IPS-18a (cell line): Measurements from ENCODE around the gene MLXIPL.
A peak's percentile ranks its signal among the peaks of the same experiment; 100 is the strongest.
"Not testable (repeated sequence)": the region's sequence is repeated elsewhere in the genome, so short reads cannot be mapped to it uniquely, and the experiment has no call there.

Experiments
- H3K27ac ChIP-seq: one replicate; pipeline ENCODE4 v1.5.1; 2013; ENCODE audit warnings: low read length
- H3K27me3 ChIP-seq: one replicate; pipeline ENCODE4 v1.6.1; 2013; ENCODE audit warnings: mild to moderate bottlenecking, low read length; ENCODE audit not compliant: control insufficient read depth, insufficient read depth
- H3K36me3 ChIP-seq: one replicate; pipeline ENCODE4 v1.6.1; 2013; ENCODE audit warnings: low read depth, low read length; ENCODE audit not compliant: control insufficient read depth
- H3K4me1 ChIP-seq: one replicate; pipeline ENCODE4 v1.6.1; 2013; ENCODE audit warnings: low read depth, low read length; ENCODE audit not compliant: control insufficient read depth
- H3K4me3 ChIP-seq: one replicate; pipeline ENCODE4 v1.5.1; 2013; ENCODE audit warnings: low read length
- H3K9ac ChIP-seq: one replicate; pipeline ENCODE4 v1.6.1; 2013; ENCODE audit warnings: mild to moderate bottlenecking, low read length, moderate library complexity
- H3K9me3 ChIP-seq: one replicate; pipeline ENCODE4 v1.6.1; 2013; ENCODE audit warnings: low read depth, low read length; ENCODE audit not compliant: control insufficient read depth

Gene MLXIPL

DNA sequence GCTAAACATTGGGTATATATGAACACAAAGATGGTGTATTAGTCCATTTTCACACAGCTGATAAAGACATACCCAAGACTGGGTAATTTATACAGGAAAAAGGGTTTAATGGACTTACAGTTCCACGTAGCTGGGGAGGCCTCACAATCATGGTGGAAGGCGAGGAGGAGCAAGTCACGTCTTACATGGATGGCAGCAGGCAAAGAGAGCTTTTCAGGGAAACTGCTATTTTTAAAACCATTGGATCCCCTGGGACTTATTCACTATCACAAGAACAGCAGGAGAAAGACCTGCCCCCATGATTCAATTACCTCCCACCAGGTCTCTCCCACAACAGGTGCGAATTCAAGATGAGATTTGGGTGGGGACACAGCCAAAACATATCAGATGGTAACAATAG is 31.0 kb upstream of the MLXIPL start:
- H3K36me3 ChIP-seq, H3K9me3 ChIP-seq, H3K4me1 ChIP-seq, H3K4me3 ChIP-seq, H3K9ac ChIP-seq, H3K27me3 ChIP-seq, H3K27ac ChIP-seq: not testable (repeated sequence)

DNA sequence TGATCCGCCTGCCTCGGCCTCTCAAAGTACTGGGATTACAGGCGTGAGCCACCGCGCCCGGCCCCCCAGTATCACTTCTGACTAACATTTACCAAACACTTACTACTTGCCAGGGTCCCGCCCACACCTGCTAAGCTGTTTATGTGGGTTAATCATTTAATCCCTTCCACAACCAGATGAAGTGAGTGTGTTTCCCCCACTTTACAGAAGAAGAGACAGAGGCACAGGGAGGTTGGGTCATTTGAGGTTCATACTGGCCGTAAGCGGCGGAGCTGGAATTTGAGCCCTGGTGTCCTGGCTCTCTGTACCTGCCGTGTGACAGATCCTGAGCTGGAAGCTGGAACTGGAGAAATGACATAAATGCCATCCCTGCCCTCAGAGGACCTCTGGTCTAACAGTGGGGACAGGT is 28.2 kb upstream of the MLXIPL start:
- H3K9me3 ChIP-seq = no peaks in the 10 kb centered on the region
- H3K27me3 ChIP-seq = peaks cover 24% of the 10 kb centered on the region
- H3K9ac ChIP-seq = no peak overlapping the region
- H3K36me3 ChIP-seq = no peaks in the 10 kb centered on the region
- no peak overlapping the region for H3K4me3 ChIP-seq
- no peaks in the 10 kb centered on the region for H3K4me1 ChIP-seq
- no peak overlapping the region for H3K27ac ChIP-seq

DNA sequence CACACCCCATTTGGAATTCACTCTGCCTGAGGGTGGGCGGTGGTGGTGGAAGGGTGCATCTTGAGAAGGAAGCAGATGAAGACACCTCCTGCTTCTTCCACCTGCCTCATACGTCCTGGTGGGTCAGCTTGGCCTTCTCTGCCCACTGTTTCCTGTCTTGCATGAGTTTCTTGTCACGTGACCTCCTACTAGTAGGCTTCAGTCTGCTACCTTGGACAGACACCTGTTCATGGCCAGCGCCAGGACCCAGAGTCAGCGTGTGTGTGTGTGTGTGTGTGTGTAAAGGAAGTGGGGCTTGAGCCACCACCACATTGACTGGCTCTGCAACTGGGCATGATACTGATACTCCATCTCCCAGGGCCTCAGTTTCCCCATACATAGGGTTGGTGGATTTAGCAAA is 26.2 kb upstream of the MLXIPL start:
- Histone ChIP-seq H3K9me3 (no peaks in the 10 kb centered on the region), H3K4me1 (no peaks in the 10 kb centered on the region), H3K9ac (no peak overlapping the region), H3K27me3 (peaks cover 40% of the 10 kb centered on the region), H3K27ac (no peak overlapping the region), H3K4me3 (no peak overlapping the region), H3K36me3 (no peaks in the 10 kb centered on the region)

DNA sequence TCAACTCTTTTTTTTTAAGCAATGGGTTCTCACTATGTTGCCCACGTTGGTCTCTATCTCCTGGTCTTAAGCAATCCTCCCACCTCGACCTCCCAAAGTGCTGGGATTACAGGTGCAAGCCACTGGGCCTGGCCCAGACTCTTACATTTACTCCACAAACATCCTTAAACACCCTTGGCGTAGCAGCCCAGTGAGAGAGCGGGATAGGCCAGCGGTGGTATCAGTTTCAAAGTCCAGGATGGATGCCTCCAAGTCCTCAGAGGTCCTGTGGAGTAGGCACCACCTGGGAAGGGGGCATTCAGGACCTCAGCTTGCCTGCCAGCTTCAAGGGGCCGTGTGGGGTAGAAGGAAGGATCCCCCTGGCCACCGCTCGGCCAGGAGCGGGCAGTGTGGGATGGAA is 25.3 kb upstream of the MLXIPL start:
- no peak overlapping the region for H3K4me3 ChIP-seq

DNA sequence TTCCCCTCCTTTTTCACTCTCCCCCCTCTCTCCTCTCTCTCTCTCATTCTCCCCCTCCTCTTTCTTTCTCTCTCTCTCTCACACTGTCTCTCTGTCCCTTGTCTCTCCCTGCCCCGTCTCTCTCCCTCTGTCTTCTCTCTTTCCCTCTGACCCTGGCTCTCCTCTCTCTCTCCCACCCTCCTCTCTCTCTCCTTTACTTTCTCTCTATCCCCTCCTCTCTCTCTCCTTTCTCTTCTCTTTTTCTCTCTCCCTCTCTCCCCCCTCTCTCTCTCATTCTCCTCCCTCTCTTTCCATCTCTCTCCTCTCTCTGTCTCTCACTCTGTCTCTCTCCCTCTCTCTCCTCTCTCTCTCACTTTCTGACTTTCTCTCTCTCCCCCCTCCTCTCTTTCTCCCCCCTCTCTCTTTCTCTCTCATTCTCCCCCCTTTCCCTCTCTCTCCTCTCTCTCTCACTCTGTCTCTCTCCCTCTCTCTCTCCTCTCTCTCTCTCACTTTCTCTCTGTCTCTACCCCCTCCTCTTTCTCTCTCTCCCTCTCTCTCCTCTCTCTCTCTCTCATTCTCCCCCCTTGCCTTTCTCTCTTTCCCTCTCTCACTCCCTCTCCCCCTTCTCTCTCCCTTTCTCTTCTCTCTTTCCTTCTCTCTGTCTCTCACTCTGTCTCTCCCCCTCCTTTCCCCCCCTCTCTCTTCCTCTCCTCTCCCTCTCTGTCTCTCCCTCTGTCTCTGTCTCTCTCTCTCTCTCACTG is 24.4 kb upstream of the MLXIPL start:
- no peak overlapping the region for H3K27ac ChIP-seq
- peak overlapping the region; percentile 54 for H3K9ac ChIP-seq
- no peaks in the 10 kb centered on the region for H3K4me1 ChIP-seq
- peaks cover 40% of the 10 kb centered on the region for H3K27me3 ChIP-seq
- no peaks in the 10 kb centered on the region for H3K36me3 ChIP-seq
- no peaks in the 10 kb centered on the region for H3K9me3 ChIP-seq
- H3K4me3 ChIP-seq = peak overlapping the region; percentile 62

More for the DNA sequence above, 25.3 kb upstream of the MLXIPL start:
- no peak overlapping the region for H3K9ac ChIP-seq
- no peaks in the 10 kb centered on the region for H3K9me3 ChIP-seq
- peaks cover 40% of the 10 kb centered on the region for H3K27me3 ChIP-seq
- no peaks in the 10 kb centered on the region for H3K36me3 ChIP-seq
- H3K27ac ChIP-seq = no peak overlapping the region
- no peaks in the 10 kb centered on the region for H3K4me1 ChIP-seq

DNA sequence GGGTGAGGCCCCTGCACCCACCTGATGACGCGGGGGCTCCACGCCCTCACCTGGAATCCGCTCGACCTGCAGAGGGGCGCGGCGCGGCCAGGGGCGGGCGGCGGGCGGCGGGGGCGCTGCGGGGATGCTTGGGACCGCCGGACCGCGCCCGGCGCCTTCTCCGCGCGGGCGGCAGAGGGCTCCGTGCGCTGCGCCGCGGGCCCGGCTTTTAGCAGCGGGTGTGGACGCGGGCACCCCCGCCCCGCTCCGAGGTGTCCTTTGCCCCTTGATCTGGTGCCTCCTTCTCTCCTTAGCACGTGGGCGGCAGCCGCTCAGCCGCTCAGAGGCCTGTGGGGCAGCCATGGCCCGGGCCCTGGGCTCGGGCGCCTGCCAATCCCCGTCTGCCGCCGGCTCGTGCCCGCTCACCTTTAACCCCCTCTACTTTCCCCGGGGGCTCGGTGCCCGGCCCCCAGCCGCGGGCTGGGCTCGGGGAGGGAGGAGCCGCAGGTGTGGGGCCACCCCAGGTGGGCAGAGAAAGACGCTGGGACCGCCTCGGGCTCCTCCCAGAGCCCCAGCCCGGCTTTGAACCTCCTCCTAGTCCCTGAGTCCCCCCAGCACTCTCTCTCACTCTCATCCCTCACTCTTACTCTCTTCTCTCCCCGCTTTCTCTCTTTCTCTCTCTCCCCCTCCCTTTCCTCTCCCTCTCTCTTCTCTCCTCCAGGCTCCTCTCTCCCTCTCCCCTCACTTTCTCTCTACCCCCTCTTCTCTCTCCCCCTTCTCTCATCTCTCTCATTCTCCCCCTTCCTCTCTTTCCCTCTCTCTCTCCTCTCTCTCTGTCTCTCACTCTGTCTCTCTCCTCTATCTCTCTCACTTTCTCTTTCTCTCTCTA is 23.6 kb upstream of the MLXIPL start:
- Histone ChIP-seq H3K4me3 (peak overlapping the region; percentile 62), H3K27ac (no peak overlapping the region), H3K27me3 (peaks cover 40% of the 10 kb centered on the region)

DNA sequence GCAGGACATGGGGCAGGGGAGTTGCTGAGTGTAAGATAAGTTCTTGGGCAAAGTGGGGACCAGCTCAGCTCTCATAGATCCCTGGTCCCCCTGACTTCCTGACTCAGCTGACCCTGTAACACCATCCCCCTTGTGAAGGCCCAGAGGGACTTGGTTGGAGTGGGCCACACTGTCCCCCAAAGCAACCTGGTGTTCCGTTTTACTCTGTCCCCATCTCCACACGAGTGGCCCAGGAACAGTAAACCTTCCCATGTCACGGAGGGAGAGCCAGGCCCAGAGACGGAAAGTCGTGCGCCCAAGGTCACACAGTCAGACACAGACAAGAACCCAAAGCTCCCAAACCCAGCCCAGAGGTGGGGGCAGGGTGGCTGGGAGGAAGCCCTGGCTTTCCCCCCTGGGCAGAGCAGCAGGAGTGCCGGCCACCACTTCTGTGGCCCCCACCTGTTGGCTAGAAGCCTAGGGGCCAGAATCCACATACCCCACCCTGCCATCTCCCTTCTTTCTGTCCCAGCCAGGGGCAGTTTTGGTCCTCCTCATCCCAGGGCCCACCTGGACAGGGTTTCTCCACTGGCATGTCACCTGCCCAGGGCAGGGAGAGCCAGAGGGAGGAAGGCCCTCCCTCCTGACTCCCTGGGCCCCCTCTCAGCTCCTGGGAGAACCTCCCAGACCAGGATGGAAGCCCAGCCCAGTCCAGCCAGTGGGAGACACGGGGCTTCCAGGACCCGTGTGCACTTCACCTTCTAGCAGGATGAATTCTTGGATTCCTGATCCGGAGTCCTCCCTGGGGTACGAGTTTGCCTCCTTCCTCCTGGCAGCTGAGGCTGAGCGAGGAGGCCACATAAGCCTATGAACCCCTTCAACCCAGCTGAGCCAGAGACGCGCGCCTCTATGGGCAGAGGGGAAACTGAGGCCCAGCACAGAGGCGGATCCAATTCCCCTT is 22.7 kb upstream of the MLXIPL start:
- Histone ChIP-seq H3K9me3 (no peaks in the 10 kb centered on the region), H3K9ac (no peak overlapping the region), H3K27me3 (peaks cover 40% of the 10 kb centered on the region)

More for the DNA sequence above, 23.6 kb upstream of the MLXIPL start:
- Histone ChIP-seq H3K9me3 (no peaks in the 10 kb centered on the region), H3K4me1 (no peaks in the 10 kb centered on the region), H3K36me3 (no peaks in the 10 kb centered on the region), H3K9ac (peak overlapping the region; percentile 54)

DNA sequence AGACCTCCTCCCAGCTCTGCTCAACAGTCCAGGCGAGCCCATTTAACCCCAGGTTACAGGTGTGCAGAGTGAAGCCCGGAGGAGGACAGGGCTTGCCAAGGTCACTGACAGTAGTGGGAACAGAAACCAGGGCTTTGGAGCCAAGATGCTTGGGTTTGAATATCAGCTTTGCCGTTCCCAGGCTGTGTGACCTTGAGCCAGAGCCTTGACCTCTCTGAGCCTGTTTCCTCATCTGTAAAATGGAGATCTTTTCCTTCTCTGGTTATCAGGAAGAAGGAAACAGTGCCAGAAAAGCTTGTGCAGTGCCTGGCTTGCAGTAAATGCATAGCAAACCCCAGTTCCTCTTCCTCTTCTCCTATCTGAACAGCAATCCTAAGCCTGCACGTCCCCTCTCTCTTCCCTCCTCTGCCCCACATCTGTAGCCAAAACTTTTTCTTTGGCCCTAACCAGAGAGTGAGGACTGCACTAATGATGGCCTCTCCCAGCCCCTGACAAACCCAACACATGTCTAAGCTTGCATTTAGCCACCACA is 21.4 kb upstream of the MLXIPL start:
- H3K4me1 ChIP-seq = no peaks in the 10 kb centered on the region
- H3K27ac ChIP-seq = no peak overlapping the region
- H3K27me3 ChIP-seq = peaks cover 40% of the 10 kb centered on the region
- no peaks in the 10 kb centered on the region for H3K36me3 ChIP-seq
- no peak overlapping the region for H3K4me3 ChIP-seq
- no peaks in the 10 kb centered on the region for H3K9me3 ChIP-seq
- no peak overlapping the region for H3K9ac ChIP-seq

More for the DNA sequence above, 22.7 kb upstream of the MLXIPL start:
- peak overlapping the region; percentile 32 for H3K4me3 ChIP-seq
- H3K27ac ChIP-seq = no peak overlapping the region
- H3K4me1 ChIP-seq = no peaks in the 10 kb centered on the region
- H3K36me3 ChIP-seq = no peaks in the 10 kb centered on the region

DNA sequence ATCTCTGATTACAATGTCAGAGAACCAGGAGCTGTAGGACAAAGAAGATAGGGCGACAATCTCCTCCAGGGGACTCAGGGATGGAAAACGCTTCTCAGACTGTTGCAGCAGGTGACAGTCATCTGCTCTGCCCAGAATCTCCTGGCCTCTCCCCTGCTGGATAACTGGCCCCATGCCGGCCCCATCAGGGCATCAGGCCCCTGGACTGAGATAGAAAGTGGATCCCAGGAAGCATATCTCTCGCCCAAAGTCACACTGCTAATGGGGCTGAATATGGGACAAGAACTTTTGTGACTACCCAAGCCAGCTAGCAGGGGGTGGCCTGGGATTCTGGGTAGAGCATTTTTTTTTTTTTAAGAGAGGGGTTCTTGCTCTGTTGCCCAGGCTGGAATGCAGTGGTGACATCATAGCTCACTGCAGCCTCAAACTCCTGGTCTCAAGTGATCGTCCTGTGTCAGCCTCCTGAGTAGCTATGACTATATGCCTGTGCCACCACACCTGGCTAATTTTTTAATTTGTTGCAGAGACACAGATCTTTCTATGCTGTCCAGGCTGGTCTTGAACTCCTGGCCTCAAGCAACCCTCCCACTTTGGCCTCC is 20.5 kb upstream of the MLXIPL start:
- Histone ChIP-seq H3K9ac (no peak overlapping the region), H3K36me3 (no peaks in the 10 kb centered on the region), H3K27ac (no peak overlapping the region), H3K4me1 (no peaks in the 10 kb centered on the region), H3K4me3 (no peak overlapping the region), H3K9me3 (no peaks in the 10 kb centered on the region), H3K27me3 (peaks cover 37% of the 10 kb centered on the region)

DNA sequence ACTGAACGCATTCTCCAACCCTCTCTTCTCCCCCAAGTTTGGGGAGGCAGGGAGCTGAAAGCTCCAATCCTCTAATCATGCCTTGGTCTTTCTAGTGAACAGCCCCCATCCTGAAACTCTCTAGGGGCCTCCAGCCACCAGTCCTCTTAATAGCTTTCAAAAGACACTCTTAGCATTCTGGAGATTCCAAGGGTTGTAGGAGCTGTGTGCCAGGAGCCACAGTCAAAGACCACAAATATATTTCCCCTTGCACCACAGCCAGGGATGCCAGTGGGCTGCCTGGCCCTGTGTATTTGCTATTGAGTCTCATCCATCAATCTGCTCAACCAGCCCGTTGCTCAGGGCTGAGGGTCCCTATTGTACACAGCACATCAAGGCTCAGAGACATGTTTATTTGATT is 18.5 kb upstream of the MLXIPL start:
- Histone ChIP-seq H3K9ac (no peak overlapping the region), H3K36me3 (no peaks in the 10 kb centered on the region), H3K4me1 (no peaks in the 10 kb centered on the region), H3K27ac (no peak overlapping the region), H3K27me3 (peaks cover 18% of the 10 kb centered on the region), H3K4me3 (no peak overlapping the region), H3K9me3 (no peaks in the 10 kb centered on the region)
